Measurements from ENCODE around the gene BICRAL. TPM values are rescaled to one million over a fixed set of nuclear protein-coding genes. Genes with fewer than 3 reads are reported as not detected.

The BICRAL gene
- total and polyA plus RNA-seq, 2 of the 4 experiments (the other 2 are of a cell fraction), result 4.0 to 6.1 TPM

DNA sequence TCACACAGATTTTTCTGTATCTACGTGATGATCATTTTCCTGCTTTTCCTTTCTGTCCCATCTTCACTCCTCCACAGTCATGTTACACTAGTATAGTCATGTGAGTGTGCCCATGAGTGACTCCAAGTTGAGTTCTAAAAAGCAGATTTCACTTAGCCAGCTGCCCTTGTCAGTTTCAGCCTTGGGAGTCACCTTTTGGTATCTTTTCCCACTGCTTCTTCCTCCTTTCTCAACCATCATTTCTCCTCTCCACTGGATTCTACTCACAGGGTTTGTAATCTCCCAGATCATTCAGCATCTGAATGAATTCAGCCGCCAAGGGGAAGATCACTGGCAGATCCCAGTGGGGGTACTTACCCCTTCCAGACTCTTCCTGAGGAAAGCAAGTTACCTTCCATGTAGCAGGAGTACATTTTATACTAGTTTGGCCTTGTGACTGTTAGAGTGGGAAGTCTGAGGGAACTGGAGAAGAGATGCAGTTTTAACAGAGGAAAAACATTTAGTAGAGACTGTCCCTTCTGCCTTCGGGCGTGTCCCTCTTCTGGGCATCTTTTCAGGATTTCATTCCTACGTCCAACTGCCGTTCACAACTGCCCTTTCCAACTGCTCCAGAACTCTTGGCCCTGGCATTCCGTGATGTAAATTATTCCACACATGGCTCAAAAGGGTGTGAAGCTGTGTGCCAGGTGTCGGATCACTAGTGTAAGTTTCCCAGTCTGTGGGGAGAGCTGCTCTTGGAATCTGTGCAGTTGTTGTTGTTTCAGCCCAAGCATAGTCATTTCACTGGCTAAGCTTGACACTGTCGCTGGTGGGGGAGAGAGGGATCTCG is 38.9 kb downstream of the BICRAL start:
- BruUV-seq (replicated peaks), result no TSS peak
- Histone ChIP-seq H3K9me3 (ENCODE audit: control insufficient read depth, insufficient read depth, low read length) (no peaks in the 10 kb centered on the region), H3K4me1 (ENCODE audit: control insufficient read depth, insufficient read depth, low read length) (no peaks in the 10 kb centered on the region; the same call in 1 of the 2 replicates), H3K18ac (ENCODE audit: low read depth, low read length) (no peak overlapping the region), H2AK9ac (replicated peaks; ENCODE audit: low read depth, low read length, poor library complexity) (peak overlapping the region; percentile 6), H2BK5ac (ENCODE audit: low read depth, low read length, poor library complexity, severe bottlenecking) (no peak overlapping the region), H3K4me2 (ENCODE audit: low read depth, low read length) (no peak overlapping the region), H4K5ac (ENCODE audit: low read depth, low read length) (no peak overlapping the region), H2AK5ac (ENCODE audit: low read depth, low read length) (peak overlapping the region; percentile 13; the same call in 1 of the 2 replicates), H3K36me3 (ENCODE audit: control insufficient read depth, insufficient read depth, low read length) (no peaks in the 10 kb centered on the region; the same call in 1 of the 2 replicates), H2BK20ac (ENCODE audit: low read depth, low read length) (no peak overlapping the region), H2AFZ (replicated peaks; ENCODE audit: low read length, poor library complexity) (peak overlapping the region; percentile 65), H3K27ac (ENCODE audit: insufficient read depth, low read length) (no peak overlapping the region), H3K9me1 (ENCODE audit: insufficient read depth, low read length) (peaks cover 6% of the 10 kb centered on the region; the same call in 1 of the 2 replicates), H4K91ac (ENCODE audit: insufficient read depth, low read depth, low read length) (no peak overlapping the region), H3K23ac (ENCODE audit: low read depth, low read length) (peak overlapping the region; percentile 53; the same call in 1 of the 2 replicates), H3K27me3 (ENCODE audit: control insufficient read depth, insufficient read depth, low read length) (no peaks in the 10 kb centered on the region), H3K79me1 (ENCODE audit: low read depth in 1 of 2, low read length in 2 of 2) (peaks cover 0 to 14% of the 10 kb centered on the region in 2 experiments; a peak in 2 of 4 replicates), H4K8ac (ENCODE audit: low read depth in 2 of 2, low read length in 2 of 2) (no peak overlapping the region; a peak in 1 of 4 replicates), H2BK15ac (ENCODE audit: low read depth, low read length) (no peak overlapping the region), H3K4ac (ENCODE audit: low read depth, low read length) (peak overlapping the region; percentile 45), H2BK120ac (ENCODE audit: low read depth, low read length) (no peak overlapping the region), H4K20me1 (ENCODE audit: insufficient read depth, low read length) (no peaks in the 10 kb centered on the region), H3K56ac (ENCODE audit: extremely low read depth, insufficient read depth, low read length) (no peak overlapping the region), H3K14ac (replicated peaks; ENCODE audit: low read depth, low read length) (peak overlapping the region; percentile 66; the same call in 1 of the 2 replicates), H3K9ac (ENCODE audit: low read depth, low read length) (no peak overlapping the region), H3K4me3 (ENCODE audit: insufficient read depth, low read depth, low read length) (no peak overlapping the region)
- intact Hi-C loops (cut with micrococcal nuclease) (no loop called here), dilution Hi-C loops (cut with HindIII; ENCODE audit: low sequenced_read_pairs, unreplicated experiment) (no loop called here), in situ Hi-C loops (cut with MboI; ENCODE audit: low sequenced_read_pairs) (no loop called here)
- TF ChIP-seq MAZ (IDR thresholded peaks at IDR 0.05; ENCODE audit: borderline replicate concordance, low read depth, low read length), result no peak
- TF ChIP-seq, protein P1, sequence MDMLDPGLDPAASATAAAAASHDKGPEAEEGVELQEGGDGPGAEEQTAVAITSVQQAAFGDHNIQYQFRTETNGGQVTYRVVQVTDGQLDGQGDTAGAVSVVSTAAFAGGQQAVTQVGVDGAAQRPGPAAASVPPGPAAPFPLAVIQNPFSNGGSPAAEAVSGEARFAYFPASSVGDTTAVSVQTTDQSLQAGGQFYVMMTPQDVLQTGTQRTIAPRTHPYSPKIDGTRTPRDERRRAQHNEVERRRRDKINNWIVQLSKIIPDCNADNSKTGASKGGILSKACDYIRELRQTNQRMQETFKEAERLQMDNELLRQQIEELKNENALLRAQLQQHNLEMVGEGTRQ (IDR thresholded peaks at IDR 0.05; ENCODE audit: low read depth, low read length), result no peak
- TF ChIP-seq MAFK (IDR thresholded peaks at IDR 0.05; ENCODE audit: low read depth, low read length), result no peak
- no peak for TF ChIP-seq RAD21 (IDR thresholded peaks at IDR 0.05; ENCODE audit: low read length)
- peak; percentile 35 for ATAC-seq (ENCODE audit: low read depth)
- POLR2A ChIA-PET (ENCODE audit: unreplicated experiment), result no interaction called here
- CTCF ChIA-PET, result interaction anchor here (0.6 to 1.0 kb wide), 2 partner anchors 10 to 182 kb away, joined by 3 to 11 read pairs; no protein-coding TSS in a partner anchor
- 82% methylated on average over 2 of the region's 10 CpGs; no CpG with 5 or more reads in 1 of the 2 experiments for WGBS, 2 experiments (ENCODE audit: extremely low coverage in 2 of 2, insufficient read length in 1 of 2)
- no peak for DNase-seq
